ENCODE results near the gene LARP1B. TPM values are rescaled to one million over a fixed set of nuclear protein-coding genes. Genes with fewer than 3 reads are reported as not detected.
A peak's percentile ranks its signal among the peaks of the same experiment; 100 is the strongest.
"Not testable (repeated sequence)": the region's sequence is repeated elsewhere in the genome, so short reads cannot be mapped to it uniquely, and the experiment has no call there.

Gene LARP1B
- total RNA-seq: 10 to 100 TPM; 22.0 to 37.0 (median 25.6) TPM

- TF ChIP-seq, protein P1, sequence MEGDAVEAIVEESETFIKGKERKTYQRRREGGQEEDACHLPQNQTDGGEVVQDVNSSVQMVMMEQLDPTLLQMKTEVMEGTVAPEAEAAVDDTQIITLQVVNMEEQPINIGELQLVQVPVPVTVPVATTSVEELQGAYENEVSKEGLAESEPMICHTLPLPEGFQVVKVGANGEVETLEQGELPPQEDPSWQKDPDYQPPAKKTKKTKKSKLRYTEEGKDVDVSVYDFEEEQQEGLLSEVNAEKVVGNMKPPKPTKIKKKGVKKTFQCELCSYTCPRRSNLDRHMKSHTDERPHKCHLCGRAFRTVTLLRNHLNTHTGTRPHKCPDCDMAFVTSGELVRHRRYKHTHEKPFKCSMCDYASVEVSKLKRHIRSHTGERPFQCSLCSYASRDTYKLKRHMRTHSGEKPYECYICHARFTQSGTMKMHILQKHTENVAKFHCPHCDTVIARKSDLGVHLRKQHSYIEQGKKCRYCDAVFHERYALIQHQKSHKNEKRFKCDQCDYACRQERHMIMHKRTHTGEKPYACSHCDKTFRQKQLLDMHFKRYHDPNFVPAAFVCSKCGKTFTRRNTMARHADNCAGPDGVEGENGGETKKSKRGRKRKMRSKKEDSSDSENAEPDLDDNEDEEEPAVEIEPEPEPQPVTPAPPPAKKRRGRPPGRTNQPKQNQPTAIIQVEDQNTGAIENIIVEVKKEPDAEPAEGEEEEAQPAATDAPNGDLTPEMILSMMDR (IDR thresholded peaks at IDR 0.05): no peak
- DNase-seq (ENCODE audit: low spot score) (peak; percentile 74), ATAC-seq (ENCODE audit: low FRiP score) (peak; percentile 97)
Observed at GRCh38 chr4:128060699-128061565, at the start of gene LARP1B. Gene LARP1B, plus strand, starts transcription at chr4:128061312. Its CDS starts 13,640 bp downstream, at chr4:128074952.

DNA sequence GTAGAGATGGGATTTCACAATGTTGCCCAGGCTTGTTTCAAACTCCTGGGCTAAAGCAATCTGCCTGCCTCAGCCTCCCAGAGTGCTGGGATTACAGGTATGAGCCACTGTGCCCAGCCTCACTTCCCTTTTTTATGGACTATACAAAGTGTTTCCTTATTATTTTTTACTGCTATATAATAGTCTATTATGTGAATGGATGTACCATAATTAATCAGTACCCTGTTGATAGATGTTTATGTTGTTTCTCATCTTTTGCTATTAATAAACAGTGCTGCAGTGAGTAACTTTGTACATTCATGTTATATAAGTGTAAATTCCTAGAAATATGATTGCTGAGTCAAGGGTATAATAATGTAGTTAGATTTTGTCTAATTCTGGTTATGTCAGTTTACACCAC lies 35.8 kb upstream of the LARP1B start:
- DNase-seq (ENCODE audit: low spot score) (no peak), ATAC-seq (ENCODE audit: low FRiP score) (no peak)
- TF ChIP-seq, protein P1 (IDR thresholded peaks at IDR 0.05): no peak

DNA sequence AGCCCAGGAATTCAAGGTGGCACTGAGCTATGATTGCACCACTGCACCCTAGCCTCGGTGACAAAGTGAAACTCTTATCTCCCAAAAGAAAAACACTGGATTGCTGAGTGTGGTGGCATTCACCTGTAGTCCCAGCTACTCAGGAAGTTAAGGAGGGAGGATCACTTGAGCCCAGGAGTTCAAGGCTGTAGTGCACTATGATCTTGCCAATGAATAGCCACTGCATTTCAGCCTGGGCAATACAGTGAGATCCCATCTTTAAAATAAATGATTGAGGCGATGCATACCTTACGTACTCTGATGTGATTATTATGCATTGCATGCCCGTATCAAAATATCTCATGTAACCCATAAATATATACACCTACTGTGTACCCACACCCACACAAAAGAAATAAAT lies 31.2 kb upstream of the LARP1B start:
- DNase-seq (ENCODE audit: low spot score): no peak
- TF ChIP-seq, protein P1 (IDR thresholded peaks at IDR 0.05): no peak
- no peak for ATAC-seq (ENCODE audit: low FRiP score)

- TF ChIP-seq, protein P1 (IDR thresholded peaks at IDR 0.05): no peak
- DNase-seq (ENCODE audit: low spot score) (no peak), ATAC-seq (ENCODE audit: low FRiP score) (no peak)
Observed at GRCh38 chr4:128031756-128032384, 29.2 kb upstream of the LARP1B start.

DNA sequence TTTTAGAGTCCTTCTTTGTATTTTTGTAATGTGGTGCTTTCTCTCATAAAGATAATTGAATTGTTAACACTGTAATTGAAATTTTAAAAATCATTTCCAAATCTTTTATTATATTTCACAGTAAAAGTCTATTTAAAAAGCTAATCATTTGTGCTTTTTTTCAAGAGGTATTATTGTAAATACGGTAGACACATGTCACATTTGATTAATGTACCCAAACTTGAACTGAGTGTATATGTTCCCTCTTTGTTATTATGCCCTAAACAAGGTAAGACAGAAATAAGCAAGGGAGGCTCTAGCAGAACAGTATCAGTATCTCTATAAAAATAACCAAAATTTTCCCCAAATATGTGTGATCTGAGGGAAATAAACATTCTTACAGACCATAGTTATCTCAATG lies 21.5 kb upstream of the LARP1B start:
- TF ChIP-seq, protein P1 (IDR thresholded peaks at IDR 0.05): no peak
- no peak for DNase-seq (ENCODE audit: low spot score)
- no peak for ATAC-seq (ENCODE audit: low FRiP score)

DNA sequence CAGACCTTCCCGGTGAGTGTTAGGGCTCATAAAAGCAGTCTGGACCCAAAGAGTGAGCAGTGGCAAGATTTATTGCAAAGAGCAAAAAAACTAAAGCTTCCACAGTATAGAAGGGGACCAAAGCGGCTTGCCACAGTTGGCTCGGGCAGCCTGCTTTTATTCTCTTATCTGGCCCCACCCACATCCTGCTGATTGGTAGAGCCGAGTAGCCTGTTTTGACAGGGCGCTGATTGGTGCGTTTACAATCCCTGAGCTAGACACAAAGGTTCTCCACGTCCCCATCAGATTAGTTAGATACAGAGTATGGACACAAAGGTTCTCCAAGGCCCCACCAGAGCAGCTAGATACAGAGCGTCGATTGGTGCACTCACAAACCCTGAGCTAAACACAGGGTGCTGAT lies 14.1 kb upstream of the LARP1B start:
- DNase-seq (ENCODE audit: low spot score); ATAC-seq (ENCODE audit: low FRiP score): not testable (repeated sequence)

DNA sequence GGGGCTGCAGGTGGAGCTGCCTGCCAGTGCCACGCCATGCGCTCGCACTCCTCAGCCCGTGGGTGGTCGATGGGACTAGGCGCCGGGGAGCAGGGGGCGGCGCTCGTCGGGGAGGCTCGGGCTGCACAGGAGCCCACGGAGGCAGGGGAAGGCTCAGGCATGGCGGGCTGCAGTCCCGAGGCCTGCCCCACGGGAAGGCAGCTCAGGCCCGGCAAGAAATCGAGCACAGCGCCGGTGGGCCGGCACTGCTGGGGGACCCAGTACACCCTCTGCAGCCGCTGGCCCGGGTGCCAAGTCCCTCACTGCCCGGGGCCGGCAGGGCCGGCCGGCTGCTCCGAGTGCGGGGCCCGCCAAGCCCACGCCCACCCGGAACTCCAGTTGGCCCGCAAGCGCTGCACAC lies 13.6 kb upstream of the LARP1B start:
- ATAC-seq (ENCODE audit: low FRiP score); DNase-seq (ENCODE audit: low spot score): not testable (repeated sequence)

- ATAC-seq (ENCODE audit: low FRiP score); DNase-seq (ENCODE audit: low spot score): not testable (repeated sequence)
Observed at GRCh38 chr4:128051229-128051628, 9.9 kb upstream of the LARP1B start.

DNA sequence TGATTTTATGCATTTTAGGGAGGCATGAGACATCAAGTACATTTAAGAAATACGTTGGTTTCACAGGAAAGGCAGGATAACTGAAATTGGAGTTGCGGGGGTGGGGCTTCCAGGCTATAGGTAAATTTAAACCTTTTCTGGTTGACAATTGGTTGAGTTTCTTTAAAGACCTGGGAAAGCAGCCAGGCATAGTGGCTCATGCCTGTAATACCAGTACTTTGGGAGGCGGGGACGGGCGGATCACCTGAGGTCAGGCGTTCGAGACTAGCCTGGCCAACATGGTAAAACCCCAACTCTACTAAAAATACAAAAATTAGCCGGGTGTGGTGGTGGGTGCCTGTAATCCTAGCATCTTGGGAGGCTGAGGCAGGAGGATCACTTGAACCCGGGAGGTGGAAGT lies 6.2 kb upstream of the LARP1B start:
- not testable (repeated sequence) for DNase-seq (ENCODE audit: low spot score); ATAC-seq (ENCODE audit: low FRiP score)

DNA sequence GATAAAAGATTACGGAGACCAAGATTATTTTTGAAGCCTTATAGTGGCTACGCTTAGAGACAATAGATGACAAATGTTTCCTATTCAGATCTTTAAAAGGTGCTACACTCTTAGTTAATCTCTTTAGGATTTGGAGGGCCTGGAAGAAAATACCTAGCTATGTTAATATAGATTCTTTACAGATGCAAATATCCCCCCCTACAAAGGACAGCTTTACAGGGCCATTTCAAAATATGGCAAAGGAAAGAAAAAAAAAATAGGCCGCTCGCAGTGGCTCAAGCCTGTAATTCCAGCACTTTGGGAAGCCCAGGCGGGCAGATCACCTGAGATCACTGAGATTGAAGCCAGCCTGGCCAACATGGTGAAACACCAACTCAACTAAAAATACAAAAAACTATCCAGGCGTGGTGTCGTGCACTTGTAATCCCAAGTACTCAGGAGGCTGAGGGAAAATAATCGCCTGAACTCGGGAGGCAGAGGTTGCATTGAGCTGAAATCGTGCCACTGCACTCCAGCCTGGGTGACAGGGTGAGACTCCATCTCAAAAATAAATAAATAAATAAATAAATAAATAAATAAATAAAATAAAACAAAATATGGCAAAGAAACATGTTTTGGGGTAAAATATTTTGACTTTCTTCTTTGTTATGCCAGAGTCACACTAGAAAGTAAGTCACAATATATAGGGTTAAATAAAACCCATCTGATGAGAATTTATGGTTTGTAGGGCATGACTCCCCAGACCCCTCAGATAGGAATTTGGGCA lies 5.5 kb upstream of the LARP1B start:
- ATAC-seq (ENCODE audit: low FRiP score); DNase-seq (ENCODE audit: low spot score): not testable (repeated sequence)

Measured in omental fat pad (tissue), 4 donors.